Measurements from ENCODE around the gene NXPE2. TPM values are rescaled to one million over a fixed set of nuclear protein-coding genes. Genes with fewer than 3 reads are reported as not detected.
"Not testable (repeated sequence)": the region's sequence is repeated elsewhere in the genome, so short reads cannot be mapped to it uniquely, and the experiment has no call there.

Gene NXPE2
- 0.31 TPM for total RNA-seq

DNA sequence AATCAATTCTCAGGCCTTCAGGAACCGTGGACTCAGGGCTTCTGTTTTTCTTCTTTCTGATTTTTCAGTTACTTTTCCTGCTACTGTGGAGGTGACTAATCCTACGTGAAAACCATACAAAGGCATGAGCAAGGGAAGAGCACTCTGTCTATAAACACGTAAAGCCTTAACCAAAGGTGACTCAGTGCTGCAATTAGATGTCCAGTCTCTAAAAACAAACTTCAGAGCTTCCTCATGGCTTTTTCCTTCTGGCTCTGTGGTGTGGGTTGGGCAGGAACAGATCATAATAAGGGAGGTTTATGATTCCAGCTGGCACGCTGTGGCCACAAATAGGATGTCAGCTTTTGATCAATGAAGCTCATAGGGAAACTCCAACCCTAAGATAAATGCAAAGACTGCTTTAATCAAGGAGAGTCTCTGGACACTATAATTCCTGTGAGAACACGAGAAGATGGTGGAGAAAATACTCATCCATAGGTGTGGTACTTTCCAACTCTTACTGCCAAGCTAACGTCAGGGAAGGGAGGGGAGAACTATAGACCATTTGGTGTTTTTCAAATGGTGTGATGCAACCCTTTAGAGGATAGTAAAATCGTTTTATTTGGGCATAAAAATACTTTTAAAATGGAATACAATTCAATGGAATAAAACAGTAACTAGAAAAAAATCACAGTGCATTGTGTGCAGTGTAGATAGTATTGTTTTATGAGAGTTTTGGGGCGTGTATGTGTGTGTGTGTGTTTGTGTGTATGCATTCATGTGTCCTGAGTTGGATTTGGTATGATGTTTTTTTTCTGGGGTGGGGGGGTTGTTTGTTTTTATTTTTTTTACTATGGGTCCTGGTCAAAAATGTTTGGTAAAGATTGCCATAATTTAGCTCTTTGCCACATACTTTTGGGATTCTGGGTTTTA, at the start of gene NXPE2:
TSS of gene NXPE2 (plus strand) at position 403 of the 912 bp plus-strand sequence. CDS start at position 452, 49 bp downstream.
- no peak for DNase-seq

DNA sequence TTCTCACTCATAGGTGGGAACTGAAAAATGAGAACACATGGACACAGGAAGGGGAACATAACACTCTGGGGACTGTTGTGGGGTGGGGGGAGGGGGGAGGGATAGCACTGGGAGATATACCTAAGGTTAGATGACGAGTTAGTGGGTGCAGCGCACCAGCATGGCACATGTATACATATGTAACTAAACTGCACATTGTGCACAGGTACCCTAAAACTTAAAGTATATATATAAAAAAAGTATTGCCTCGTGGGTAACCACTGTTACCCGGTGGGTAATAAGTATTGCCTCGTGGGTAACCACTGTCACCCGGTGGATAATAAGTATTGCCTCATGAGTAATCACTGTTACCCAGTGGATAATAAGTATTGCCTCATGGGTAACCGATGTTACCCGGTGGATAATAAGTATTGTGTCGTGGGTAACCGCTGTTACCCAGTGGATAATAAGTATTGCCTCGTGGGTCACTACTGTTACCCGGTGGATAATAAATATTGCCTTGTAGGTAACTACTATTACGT, 46.8 kb upstream of the NXPE2 start:
- not testable (repeated sequence) for DNase-seq

DNA sequence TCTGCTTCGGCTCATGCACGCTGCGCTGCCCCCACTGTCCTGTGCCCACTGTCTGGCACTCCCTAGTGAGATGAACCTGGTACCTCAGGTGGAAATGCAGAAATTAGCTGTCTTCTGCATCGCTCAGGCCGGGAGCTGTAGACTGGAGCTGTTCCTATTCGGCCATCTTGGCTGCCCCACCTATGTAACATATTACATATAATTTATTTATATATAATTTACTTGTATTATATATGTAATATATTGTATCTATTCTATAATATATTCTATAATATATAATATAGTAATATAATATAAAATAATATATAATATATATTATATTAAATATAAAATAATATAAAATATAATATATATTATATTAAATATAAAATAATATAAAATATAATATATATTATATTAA, 38.9 kb upstream of the NXPE2 start:
- DNase-seq = not testable (repeated sequence)

DNA sequence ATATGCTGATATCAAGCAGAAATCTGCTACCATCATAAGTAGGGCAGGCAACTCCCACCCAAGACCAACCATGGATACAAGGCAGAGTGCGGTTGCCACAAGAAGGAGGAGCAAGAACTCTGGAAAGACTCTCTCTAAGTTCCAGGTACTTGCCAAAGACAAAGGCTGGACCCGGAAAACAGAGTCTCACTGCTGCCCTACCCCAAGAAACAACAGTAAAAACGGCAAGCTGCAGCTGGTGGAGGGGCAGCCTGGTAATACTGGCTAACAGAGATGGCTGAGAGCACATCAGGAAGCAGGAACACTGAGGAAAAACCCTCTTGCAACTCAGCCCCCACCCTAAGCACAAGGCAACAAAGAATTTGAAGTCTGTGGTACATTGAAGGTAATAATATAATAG, 27.7 kb upstream of the NXPE2 start:
- DNase-seq = no peak

DNA sequence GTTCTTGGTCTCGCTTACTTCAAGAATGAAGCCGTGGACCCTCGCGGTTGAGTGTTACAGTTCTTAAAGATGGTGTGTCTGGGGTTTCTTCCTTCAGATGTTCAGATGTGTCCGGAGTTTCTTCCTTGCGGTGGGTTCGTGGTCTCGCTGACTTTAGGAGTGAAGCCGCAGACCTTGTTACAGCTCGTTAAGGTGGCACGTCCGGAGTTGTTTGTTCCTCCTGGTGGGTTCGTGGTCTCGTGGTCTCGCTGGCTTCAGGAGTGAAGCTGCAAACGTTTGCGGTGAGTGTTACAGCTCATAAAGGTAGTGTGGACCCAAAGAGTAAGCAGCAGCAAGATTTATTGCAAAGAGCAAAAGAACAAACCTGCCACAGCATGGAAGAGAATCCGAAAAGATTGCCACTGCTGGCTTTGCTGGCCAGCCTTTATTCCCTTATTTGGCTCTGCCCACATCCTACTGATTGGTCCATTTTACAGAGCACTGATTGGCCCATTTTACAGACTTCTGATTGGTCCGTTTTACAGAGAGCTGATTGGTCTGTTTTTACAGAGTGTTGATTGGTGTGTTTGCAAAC, 27.1 kb upstream of the NXPE2 start:
- DNase-seq = no peak

DNA sequence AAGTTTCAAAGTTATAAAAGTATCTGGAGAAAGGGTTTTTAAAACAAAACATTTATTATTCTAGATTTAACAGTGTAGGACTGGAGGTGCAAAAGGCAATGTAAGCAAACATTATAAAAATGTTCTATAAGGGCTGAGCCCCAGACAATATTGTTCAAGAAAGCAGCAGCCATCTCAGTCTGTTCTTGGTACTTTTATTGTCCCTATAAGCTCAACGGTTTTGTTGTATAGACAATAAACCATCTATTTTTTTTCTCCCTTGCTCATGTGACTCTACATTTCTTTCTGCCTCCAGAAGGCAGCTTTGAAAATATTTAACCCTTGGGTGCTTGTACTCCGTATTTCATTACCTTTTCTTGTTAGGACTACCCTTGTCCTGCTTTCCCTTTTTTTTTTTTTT, 25.2 kb upstream of the NXPE2 start:
- no peak for DNase-seq

DNA sequence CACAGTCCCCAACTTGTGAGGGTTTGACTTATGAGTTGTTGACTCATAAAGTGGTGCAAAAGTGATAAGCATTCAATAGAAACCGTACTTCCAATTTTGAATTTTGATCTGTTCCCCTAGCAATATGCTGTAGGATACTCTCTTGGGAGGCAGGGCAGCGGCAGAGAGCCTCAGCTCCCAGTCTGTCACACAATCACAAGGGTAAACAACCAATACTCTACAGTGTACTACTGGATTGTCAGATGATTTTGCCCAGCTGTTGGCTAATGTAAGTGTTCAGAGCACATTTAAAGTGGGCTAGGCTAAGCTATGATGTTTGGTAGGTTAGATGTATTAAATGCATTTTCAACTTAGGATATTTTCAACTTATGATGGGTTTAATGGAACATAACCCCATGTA, 13.7 kb upstream of the NXPE2 start:
- no peak for DNase-seq

DNA sequence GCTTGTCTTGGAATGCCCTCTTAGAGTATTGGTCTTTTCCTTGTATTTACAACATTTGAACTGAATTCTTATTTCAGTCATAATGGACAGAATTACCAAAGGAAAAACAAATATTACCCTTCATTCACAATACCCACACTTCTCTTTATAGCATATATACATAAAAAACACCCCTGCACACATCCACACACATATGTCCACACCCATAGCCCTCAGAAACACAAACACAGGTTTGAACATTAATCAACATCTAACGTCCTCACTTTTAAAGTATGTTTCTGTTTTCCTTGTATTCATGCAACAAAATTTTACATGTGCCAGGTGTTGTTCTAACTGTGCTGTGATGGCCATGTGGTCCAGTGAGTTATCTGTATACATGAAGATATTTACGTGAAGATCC, 11.6 kb upstream of the NXPE2 start:
- no peak for DNase-seq

DNA sequence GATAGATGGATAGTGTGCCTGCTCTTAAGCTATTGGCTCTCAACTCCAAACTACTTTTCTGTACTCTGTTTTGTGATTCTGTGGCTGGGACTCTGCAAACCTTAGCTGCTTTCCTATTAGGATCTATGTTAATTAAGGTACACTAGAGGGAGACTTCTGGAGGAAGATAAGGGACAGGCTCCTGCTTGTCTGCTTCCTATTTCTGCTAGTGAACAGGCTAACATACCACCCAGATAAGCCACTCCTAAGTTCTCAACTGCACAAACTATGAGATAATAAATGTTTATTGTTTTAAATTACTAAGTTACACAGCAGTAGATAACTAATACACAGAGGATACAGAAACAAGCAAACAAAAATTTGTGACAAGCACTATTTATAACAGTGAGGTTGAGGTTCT, 10.2 kb upstream of the NXPE2 start:
- DNase-seq = no peak

DNA sequence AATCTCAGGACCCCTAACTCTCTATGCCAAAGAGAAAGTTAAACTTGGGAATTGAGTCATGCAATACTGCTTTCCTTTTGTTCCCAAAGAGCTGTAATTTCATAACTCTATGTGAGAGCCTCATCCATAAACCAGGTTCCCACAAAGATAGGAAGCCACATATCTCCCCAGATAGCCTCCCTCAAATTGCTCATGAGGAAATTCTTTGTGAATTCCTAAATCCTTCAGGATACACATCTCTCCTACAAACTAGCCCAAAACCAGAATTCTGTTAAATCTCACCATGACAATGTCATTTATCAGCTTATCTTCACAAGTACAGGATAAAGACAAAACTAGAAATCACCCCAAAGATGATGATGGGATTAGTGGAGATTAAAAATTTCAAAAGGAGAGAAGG, 4.7 kb upstream of the NXPE2 start:
- DNase-seq = no peak

DNA sequence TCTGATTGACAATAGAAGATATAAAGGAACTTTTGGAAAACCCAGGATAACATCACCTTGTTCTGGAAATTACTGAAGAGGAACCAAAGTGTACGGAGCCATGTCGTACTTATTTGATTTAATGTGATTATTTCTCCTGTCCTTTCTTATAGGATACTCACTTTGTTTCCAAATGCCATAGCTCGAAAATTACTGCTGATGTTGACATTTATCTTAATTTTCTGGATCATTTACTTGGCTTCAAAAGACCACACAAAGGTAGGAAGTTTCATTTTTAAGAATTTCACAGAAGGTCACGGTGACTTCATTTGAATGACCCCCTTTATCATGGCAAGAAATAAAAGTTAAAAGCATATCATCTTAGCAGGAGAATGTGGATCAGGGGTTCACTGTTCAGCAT, 1.2 kb downstream of the NXPE2 start:
- DNase-seq = no peak

DNA sequence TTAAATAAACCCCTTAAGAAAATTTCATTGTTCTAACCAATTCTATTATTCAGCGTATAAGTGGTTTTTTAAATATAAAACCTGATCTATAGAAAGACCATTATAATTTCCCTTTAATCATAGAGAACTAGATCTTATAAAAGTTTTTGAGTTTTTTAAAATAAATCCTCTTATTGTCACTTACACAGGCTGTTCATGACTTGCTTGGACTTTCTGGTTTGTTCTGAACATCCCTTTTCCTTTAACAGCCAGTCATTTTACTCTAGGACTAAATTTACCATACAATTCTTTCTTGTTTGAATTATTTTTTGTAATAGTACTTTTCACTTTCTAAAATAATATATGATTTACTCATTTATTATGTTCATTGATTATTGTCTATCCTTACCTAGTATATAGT, 4.7 kb downstream of the NXPE2 start:
- DNase-seq = no peak

DNA sequence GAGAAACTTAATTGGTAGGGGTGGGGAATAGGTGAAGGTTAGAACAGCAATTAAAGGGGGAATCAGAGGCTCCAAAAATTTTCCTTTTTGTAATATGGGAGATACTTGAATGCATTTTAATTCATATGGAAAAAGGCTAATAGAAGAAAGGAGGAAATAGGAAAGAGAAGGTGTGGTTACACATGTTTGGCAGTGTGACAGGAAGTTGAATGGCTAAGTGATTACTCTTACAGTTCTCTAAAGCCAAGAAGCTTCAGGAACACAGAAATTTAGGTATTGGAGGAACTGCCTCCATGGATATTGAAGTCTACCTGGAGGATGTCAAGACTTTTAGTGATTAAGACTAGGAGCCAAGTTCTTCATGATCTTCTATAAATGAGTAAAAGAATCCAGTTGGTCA, 6.3 kb downstream of the NXPE2 start:
- no peak for DNase-seq

DNA sequence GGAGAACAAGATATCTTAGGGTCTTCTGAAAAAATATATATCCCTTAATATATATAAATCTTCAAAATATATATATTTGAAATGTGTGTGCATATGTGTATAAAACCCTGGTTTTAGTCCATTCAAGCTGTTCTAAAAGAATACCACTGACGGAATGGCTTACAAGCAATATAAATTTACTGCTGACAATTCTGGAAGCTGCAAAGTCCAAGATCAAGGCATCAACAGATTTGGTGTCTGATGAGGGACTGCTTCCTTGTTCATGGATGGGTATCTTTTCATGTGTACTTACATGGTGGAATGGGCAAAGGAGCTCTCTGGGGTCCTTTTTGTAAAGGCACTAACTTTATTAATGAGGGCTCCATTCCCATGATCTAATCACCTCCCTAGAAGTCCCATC, 6.8 kb downstream of the NXPE2 start:
- no peak for DNase-seq

DNA sequence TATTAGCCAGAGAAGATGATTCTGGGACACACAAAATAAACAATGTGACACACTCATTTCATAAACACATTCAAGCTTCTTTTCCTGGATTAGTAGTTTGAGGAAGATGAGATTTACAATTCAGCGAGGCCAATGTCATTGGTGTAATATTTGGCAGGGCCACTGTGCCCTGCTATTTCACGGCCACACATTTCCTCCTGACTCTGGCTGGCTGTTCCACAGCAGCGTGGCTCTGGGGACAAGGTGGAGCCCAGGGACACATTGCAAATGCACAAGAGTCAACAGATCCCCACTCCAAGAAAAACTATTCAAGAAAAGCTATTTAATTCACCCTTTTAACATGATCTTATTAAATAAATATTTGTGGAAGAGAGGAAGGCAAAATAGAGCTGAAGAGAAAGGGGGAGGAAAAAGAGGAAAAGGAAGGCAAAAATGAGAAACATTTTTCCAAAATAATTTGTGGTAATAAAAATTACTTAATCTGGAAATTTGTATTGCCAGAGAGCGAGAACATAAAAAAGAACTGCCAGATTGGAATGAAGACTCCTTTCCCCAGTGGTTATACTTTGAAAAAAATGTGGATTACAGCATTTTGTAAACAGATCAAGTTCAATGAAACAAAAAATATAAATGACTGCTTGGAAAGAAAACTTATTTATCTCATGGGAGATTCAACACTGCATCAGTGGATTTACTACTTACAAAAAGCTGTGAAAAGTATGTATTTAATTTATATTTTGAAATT, 27.1 kb downstream of the NXPE2 start:
- DNase-seq = no peak

DNA sequence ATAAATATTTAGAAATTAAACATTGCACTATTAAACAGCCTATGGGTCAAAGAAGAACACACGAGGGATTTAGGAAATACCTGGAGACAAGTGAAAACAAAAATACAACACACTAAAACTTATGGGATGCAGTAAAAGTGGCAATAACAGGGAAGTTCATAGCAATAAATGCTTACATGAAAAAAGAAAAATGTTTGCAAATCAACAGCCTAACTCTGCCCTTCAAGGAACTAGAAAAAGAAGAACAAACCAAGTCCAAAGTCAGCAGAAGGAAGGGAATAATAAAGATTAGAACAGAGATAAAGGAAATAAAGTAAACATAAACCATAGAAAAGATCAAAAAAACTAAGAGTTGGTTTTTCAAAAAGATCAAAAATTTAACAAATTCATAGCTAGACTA, 31.6 kb downstream of the NXPE2 start:
- no peak for DNase-seq

DNA sequence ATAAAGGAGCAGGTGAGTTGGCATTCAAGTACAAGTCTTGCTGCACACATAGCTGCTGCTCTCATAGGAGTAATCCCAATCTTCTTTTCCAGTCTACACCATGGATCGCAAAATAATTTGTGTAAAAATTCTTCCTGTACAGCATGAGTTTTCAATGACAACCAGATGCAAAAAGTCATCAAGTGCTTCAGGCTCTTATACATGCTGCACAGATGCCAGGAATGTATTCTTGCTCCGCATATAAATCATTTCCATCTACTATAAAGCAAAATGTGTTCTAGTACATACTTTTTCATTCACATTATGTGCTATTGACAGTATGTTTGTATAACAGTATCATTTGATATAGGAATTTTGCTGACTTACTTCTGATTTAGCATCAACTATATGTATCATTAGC, 35.4 kb downstream of the NXPE2 start:
- no peak for DNase-seq

DNA sequence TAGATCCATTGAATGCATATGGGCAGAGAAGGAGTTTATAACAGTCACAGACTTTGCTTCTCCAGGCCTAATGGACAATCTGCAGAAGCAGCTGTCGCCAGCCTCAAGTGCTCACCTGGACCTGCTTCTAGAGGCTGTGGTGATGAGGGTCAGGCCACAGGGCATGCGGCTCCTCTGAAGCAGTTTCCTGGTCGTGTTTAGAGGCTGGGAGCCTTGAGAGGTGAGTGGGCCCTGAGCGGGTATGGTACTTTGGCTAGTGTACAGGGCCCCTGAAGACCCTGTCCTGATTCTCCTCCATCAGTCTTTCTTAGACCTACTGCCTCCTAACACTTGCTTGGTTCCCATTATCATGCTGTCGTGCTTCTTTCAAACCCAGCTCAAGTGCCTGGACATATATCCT, 41.2 kb downstream of the NXPE2 start:
- DNase-seq = no peak

DNA sequence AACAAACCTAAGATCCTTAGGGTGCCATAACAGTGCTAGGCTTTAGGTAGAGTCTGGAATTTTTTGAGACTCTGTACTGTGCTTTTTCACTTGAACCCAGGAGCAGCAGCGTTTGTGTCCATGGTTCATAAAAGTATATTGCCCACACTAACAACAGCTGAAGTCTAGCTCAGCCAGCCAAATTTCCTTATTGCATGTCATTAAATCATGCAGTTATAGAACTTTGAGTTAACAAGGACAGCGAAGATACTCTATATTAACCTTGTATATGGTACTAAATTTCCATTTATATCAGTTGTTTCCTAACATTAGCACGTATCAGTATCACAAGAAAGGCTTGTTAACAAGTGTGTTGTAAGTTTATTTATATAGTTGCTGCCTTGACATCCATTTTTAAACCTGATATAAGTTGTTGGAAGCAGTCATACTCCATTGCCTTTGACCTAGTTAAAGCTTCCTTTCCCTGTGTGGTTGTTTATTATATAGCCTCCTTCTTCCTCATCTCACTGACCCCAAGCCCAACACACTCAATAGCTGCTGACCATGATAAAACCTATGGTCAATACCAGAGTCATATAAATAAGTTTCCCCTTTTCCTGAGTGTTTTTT, 46.7 kb downstream of the NXPE2 start:
- DNase-seq = no peak

DNA sequence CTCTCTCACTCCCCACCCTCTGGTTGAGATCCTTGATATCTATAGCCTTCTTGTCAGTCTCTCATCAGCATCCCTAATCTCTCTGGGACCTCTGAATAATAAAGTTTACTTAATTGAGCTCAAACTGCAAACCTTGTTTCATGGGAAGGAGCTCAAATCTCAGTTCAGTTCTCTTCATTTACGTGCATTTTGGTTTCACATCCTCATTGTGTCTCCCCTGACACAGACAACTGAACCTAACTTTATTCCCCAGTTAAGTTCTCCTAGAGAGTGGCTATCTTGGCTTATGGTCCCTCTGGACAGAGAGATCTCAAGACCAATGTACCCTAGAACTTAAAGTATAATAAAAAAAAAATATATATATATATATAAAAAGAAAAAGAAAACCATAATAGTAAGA, 47.3 kb downstream of the NXPE2 start:
- DNase-seq = no peak

DNA sequence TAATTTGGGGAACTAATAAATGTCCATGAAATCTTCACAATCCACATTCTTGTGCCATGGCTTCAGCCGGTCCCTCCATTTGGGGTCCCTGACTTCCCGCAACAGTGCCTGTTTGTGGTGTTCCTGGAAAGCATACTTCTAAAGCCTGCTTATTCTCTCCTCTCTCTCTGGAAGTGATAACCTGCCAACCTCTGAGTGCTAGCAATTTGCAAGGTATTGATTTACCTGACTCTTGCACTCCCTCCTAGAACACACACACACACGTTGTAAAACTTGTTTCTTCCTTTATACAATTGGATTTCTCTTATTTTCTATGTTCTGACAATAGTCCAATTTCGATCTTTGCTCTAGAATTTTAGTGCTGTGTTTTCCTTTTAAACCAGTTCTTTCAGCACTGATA, 58.5 kb downstream of the NXPE2 start:
- DNase-seq = no peak

DNA sequence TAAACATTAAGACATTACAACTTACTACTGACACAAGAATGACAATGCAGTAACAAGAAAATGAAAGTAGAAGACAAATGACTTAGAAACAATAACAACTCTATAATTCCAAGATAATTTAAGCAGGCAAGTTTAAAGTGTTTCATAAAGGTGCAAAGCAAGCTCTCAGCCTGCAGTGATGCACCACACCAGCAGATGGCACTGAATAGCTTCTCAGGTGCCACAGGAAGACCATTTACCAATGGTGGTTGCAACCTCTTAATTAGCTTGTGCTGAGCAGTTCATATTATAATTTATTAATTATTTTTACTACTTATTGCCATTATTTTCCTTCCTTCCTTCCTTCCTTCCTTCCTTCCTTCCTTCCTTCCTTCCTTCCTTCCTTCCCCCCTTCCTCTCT, 60.6 kb downstream of the NXPE2 start:
- peak; percentile 56 for DNase-seq

All from tongue (tissue), 2 donors.